AG09319 (cell line): Measurements from ENCODE around the gene PGAP6.
"Not testable (repeated sequence)": the region's sequence is repeated elsewhere in the genome, so short reads cannot be mapped to it uniquely, and the experiment has no call there.

Experiments
- DNase-seq: peaks from one replicate; pipeline ENCODE4 v3.0.0-alpha.2; 2010; ENCODE audit warnings: low read depth; ENCODE audit errors: extremely low read depth
- TF ChIP-seq, protein P1 (sequence below): IDR thresholded peaks from 2 replicates; pipeline ENCODE4 v1.5.1; 2011; ENCODE audit warnings: low read depth, mild to moderate bottlenecking, inconsistent platforms, low read length, moderate library complexity

The PGAP6 gene

DNA sequence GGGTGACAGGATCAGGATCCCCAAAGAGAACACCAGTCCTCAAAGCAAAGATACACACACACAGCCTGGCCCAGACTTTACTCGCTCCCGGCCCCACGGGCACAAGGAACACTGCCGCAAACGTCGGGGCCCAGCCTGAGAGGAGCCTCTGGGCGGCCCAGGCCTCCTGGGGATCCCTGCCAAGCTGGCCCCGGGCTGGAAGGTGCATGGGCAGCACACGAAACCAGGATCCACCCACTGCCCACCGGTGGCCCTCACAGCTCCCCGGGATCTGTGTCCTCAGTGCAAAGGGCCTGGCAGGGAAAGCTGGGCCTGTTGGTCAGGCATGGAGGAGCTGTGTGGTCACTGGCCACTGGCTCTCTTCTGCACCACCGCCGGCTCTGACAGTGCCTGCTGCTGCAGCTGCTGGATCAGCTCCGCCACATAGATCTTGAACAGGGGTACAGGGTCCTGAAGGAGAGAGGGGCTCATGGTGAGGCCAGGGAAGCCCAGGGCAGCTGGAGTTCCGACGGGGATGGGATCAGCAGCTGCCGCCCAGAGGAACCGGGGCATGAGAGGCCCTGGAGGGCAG, 14.4 kb downstream of the PGAP6 start:
- TF ChIP-seq, protein P1, sequence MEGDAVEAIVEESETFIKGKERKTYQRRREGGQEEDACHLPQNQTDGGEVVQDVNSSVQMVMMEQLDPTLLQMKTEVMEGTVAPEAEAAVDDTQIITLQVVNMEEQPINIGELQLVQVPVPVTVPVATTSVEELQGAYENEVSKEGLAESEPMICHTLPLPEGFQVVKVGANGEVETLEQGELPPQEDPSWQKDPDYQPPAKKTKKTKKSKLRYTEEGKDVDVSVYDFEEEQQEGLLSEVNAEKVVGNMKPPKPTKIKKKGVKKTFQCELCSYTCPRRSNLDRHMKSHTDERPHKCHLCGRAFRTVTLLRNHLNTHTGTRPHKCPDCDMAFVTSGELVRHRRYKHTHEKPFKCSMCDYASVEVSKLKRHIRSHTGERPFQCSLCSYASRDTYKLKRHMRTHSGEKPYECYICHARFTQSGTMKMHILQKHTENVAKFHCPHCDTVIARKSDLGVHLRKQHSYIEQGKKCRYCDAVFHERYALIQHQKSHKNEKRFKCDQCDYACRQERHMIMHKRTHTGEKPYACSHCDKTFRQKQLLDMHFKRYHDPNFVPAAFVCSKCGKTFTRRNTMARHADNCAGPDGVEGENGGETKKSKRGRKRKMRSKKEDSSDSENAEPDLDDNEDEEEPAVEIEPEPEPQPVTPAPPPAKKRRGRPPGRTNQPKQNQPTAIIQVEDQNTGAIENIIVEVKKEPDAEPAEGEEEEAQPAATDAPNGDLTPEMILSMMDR, result no peak
- no peak for DNase-seq

DNA sequence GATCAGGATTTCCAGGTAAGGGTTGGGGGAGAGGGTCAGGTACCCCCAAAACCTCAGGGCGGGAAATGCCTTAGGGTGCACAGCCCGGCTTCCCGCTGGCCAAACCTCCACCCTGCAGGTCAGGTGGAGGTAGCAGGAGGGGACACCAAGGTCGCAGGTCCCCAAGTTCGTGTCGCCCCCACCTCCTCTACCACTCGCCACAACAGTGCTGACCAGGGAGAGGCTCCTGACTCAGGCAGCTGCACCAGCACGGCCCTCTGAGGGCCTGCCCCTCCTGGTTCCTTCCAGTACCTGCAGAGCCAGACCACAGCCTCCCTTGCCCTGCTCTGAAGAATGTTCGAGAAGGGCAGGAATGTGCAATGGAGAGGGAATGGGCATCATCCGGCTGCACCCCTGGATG, 15.3 kb downstream of the PGAP6 start:
- DNase-seq, result no peak
- TF ChIP-seq, protein P1, result no peak

DNA sequence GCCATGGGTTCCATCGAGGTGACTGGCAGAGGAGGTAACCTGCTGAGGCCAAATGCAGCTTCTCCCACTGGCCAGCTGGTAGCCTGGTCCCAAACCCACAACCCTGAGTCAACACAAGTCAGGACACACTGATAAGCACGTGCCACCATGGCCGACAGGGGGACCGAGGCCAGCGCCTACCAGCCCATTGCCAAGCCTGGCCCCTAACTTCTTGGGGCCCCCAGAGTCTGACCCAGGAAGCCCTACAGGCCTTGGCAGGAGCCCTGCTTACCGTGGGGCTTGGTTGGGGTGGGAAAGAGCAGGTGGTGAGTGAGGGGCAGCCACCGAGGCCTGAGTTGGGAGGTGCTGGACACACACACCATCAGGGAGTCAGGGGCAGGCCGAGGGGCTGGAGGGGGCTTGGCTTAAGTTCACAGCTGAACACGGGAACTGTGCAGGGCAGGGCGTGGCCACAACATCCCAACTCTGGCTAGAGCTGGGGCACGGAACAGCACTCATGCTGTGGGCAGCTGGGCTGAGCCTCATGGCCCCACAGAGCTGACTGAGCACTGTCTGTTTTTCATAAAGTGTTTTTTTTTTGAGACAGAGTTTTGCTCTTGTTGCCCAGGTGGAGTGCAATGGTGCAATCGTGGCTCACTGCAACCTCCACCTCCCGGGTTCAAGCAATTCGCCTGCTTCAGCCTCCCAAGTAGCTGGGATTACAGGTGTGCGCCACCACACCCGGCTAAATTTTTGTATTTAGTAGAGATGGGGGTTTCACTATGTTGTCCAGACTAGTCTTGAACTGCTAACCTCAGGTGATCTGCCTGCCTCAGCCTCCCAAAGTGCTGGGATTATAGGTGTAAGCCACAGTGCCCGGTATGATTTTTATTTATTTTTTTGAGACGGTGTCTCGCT, 16.9 kb downstream of the PGAP6 start:
- DNase-seq, result no peak

DNA sequence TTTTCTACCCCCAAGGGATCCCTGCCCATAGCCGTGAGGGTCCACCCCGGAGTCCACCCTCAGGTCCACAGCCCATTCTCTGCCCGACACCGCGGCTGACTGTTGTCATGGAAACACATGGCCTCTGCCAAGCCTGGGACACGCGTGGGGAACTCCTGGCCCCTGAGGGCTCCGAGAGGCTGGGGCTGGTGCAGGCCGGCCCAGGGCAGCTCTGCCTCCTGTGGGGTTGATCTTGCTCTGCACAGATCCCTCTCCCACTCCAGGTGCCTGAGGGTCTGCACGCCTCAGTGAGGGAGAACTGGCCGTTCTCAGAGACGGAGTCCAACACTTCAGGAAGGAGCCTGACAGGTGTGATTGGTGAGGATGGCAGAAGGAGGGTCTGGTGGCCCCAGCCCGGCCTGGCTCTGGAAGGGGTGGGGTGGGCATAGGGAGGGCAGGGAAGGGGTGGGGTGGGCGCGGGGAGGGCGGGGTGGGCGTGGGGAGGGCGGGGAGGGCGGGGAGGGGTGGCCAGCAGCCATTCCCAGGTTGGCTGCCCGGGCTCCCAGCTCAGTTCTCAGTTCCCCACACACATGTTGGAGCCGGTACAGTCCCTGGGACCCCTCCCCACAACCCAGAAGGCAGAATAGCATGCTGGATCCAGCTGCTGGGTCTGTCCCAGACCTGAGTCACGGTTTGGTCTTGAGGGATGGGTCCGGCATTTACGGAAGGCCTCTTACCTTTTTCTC, 17.9 kb downstream of the PGAP6 start:
- TF ChIP-seq, protein P1, result no peak
- no peak for DNase-seq

More for the DNA sequence above, 16.9 kb downstream of the PGAP6 start:
- TF ChIP-seq, protein P1, result no peak

DNA sequence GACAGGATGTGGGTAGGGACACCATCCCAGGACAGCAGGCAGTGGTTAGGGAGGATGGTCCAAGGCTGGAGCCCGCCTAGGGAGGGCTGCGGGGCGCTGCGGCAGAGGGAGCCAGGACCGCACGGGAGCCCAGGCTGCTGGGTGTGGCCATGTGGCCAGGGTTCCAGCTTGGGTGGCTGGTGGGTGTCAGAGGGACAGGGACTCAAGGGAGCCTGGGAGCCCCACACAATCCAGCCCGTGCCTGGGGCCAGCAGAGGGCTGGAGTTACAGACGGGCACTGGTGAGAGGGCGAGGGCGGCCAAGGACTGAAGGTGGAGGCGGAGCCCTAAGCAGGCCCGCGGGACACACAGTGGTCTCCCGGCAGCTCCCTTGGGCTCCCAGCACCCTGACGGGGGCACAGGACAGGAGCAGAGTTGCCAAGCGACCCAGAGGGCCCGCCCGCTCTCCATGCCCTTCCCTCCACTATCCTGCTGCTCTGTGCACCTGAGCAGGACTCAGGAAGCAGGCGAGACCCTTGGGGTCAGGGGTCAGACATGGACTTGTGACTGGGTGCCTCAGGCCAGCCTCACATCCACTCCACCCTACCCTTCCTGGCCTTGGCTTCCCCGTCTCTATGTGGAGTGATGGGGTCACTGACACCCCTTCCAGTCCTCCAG, 18.5 kb downstream of the PGAP6 start:
- DNase-seq, result no peak
- TF ChIP-seq, protein P1, result no peak

DNA sequence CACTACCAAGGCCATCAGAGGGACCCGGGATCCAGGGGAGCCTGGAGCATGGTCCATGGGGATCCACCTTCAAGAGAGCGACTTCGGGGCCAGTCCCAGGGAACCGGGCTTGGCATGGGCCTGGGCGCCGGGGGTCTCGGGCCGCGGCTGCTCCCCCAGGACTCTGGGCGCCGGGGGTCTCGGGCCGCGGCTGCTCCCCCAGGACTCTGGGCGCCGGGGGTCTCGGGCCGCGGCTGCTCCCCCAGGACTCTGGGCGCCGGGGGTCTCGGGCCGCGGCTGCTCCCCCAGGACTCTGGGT, 19.1 kb downstream of the PGAP6 start:
- DNase-seq, result not testable (repeated sequence)

DNA sequence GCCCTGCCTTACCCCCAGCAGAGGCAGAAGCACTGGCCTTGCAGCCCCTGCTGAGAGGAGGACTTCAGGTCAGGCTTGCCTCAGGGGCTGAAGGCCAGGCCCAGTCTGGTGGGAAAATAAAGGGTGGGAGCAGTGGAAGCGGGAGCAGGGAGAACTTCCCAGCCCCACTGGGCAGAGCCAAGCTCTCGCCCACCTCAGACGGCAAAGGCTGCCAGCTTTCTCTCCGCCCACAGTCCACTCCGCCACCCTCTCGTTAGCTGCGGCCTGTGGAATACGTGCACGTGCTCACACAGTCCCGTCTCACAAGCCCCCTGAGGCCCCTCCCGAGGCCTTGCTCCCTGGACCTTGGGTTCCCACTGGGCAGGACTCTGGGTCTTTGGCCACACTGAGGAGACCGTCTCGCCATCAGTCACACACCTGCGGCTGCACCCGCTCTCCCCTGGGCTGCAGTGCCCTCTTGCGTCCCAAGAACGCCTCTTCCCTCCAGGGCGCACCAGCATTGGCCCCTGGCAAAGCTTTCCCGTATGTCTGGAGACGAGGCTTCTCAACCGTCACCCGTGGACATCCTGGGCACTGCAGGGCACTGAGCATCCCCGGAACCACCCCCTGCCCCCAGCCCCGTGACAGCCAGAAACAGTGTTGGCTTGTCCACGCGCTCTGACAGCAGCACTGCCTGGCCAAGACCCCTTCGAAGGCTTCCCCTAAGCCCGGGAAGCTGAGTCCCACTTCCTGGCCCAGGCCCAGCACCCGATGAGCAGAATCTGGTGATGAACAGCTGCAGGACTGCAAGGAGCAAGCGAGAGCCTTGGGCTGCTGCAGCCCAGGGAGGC, 19.7 kb downstream of the PGAP6 start:
- DNase-seq, result peak; percentile 34
- TF ChIP-seq, protein P1, result peak; percentile 79
